ENCODE results near the gene HELT. TPM values are rescaled to one million over a fixed set of nuclear protein-coding genes. Genes with fewer than 3 reads are reported as not detected.
"Not testable (repeated sequence)": the region's sequence is repeated elsewhere in the genome, so short reads cannot be mapped to it uniquely, and the experiment has no call there.

The HELT gene, protein sequence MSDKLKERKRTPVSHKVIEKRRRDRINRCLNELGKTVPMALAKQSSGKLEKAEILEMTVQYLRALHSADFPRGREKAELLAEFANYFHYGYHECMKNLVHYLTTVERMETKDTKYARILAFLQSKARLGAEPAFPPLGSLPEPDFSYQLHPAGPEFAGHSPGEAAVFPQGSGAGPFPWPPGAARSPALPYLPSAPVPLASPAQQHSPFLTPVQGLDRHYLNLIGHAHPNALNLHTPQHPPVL
- not detected for polyA plus RNA-seq

- WGBS, 2 donors, result 1 to 3% methylated on average over 58 of the region's 58 CpGs
- Histone ChIP-seq H3K4me3 (ENCODE audit: low read depth in 1 of 2, low read length in 2 of 2) (no peak within 1 kb of the TSS), H3K4me1 (ENCODE audit: control insufficient read depth in 2 of 2, insufficient read depth in 2 of 2, low read length in 1 of 2) (peaks cover 4 to 21% of the 10 kb centered on the region in 2 donors)
These were observed at the start of gene HELT for GRCh38 chr4:185017964-185018772. Gene HELT, plus strand, starts transcription at chr4:185018490. Its CDS starts 439 bp downstream, at chr4:185018929.

DNA sequence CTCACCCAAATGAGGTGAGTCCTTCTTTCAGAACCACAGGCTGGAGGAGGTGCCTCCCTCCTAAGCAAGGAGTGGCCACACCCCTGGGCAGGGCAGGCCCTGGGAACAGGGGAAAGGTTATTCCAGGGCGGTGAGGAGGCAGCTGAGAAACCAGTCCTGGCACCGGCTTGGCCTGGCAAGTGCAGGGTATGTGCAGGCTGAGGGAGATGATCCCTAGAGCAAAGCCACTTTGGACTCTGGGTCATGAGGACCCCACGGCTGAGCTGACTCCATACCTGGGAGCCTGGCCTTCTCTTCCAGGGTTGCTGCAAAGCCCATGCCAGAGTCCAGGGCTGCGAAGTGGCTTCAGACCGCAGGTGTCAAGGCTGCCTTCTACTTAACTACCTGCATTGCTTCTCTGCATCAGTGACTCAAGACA is 49.5 kb upstream of the HELT start:
- H3K27ac ChIP-seq (ENCODE audit: low read depth in 2 of 2, low read length in 1 of 2), result peak overlapping the region; percentile 56 to 81
- H3K27me3 ChIP-seq (ENCODE audit: control insufficient read depth in 1 of 2, insufficient read depth in 2 of 2, low read length in 2 of 2), result no peaks in the 10 kb centered on the region
- WGBS, 2 donors, result 59 to 70% methylated on average over 5 of the region's 5 CpGs
- H3K9me3 ChIP-seq (ENCODE audit: control insufficient read depth in 2 of 2, insufficient read depth in 1 of 2, low read depth in 1 of 2, low read length in 1 of 2), result no peaks in the 10 kb centered on the region
- no peak overlapping the region for H3K4me3 ChIP-seq (ENCODE audit: low read depth in 1 of 2, low read length in 2 of 2)
- H3K4me1 ChIP-seq (ENCODE audit: control insufficient read depth in 2 of 2, insufficient read depth in 2 of 2, low read length in 1 of 2), result peaks cover 0 to 12% of the 10 kb centered on the region in 2 donors
- no peaks in the 10 kb centered on the region for H3K36me3 ChIP-seq (ENCODE audit: control insufficient read depth in 2 of 2, insufficient read depth in 2 of 2, low read length in 1 of 2)

More at GRCh38 chr4:185017964-185018772, at the start of gene HELT:
- no peaks in the 10 kb centered on the region for H3K9me3 ChIP-seq (ENCODE audit: control insufficient read depth in 2 of 2, insufficient read depth in 1 of 2, low read depth in 1 of 2, low read length in 1 of 2)
- peaks cover 35 to 38% of the 10 kb centered on the region in 2 donors for H3K27me3 ChIP-seq (ENCODE audit: control insufficient read depth in 1 of 2, insufficient read depth in 2 of 2, low read length in 2 of 2)
- H3K27ac ChIP-seq (ENCODE audit: low read depth in 2 of 2, low read length in 1 of 2), result no peak within 1 kb of the TSS
- no peaks in the 10 kb centered on the region for H3K36me3 ChIP-seq (ENCODE audit: control insufficient read depth in 2 of 2, insufficient read depth in 2 of 2, low read length in 1 of 2)

DNA sequence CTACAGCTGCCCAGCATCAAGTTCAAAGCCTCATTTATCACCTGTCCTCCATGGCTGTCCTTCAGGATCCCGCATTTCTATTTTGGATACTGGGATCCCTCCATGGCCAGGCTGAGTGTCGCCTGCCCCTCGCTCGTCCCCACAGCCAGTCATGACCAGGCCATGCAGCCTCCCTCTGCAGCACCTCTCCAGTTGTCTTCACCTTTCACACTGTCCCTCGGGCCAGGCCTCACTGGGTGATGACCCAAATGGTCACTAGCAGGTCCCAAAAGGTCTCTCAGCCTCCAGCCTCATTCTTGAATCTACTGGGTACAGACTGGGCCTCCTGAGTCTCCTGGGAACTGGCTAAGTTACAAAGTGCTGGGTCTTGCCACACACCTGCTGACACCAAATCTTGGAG is 48.7 kb upstream of the HELT start:
- WGBS, 2 donors, result 92 to 93% methylated on average over 5 of the region's 5 CpGs
- H3K9me3 ChIP-seq (ENCODE audit: control insufficient read depth in 2 of 2, insufficient read depth in 1 of 2, low read depth in 1 of 2, low read length in 1 of 2), result no peaks in the 10 kb centered on the region
- H3K27ac ChIP-seq (ENCODE audit: low read depth in 2 of 2, low read length in 1 of 2), result peak overlapping the region in 1 of 2 donors; percentile 7
- H3K4me1 ChIP-seq (ENCODE audit: control insufficient read depth in 2 of 2, insufficient read depth in 2 of 2, low read length in 1 of 2), result peaks cover 0 to 12% of the 10 kb centered on the region in 2 donors
- no peak overlapping the region for H3K4me3 ChIP-seq (ENCODE audit: low read depth in 1 of 2, low read length in 2 of 2)
- H3K36me3 ChIP-seq (ENCODE audit: control insufficient read depth in 2 of 2, insufficient read depth in 2 of 2, low read length in 1 of 2), result no peaks in the 10 kb centered on the region
- no peaks in the 10 kb centered on the region for H3K27me3 ChIP-seq (ENCODE audit: control insufficient read depth in 1 of 2, insufficient read depth in 2 of 2, low read length in 2 of 2)

GRCh38 chr4:184972991-184973390 is 45.3 kb upstream of the HELT start:
- 89 to 97% methylated on average over 7 of the region's 7 CpGs for WGBS, 2 donors
- no peaks in the 10 kb centered on the region for H3K9me3 ChIP-seq (ENCODE audit: control insufficient read depth in 2 of 2, insufficient read depth in 1 of 2, low read depth in 1 of 2, low read length in 1 of 2)

DNA sequence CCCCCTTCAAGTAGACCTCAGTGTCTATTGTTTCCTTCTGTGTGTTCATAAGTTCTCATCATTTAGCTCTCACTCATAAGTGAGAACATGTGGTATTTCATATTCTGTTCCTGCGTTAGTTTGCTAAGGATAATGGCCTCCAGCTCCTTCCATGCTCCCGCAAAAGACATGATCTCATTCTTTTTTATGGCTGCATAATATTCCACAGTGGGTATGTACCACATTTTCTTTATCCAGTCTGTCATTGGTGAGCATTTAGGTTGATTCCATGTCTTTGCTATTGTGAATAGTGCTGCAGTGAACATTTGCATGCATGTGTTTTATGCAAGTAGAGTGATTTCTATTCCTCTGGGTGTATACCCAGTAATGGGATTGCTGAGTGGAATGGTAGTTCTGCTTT is 41.9 kb upstream of the HELT start:
- not testable (repeated sequence) for H3K36me3 ChIP-seq (ENCODE audit: control insufficient read depth in 2 of 2, insufficient read depth in 2 of 2, low read length in 1 of 2); H3K27me3 ChIP-seq (ENCODE audit: control insufficient read depth in 1 of 2, insufficient read depth in 2 of 2, low read length in 2 of 2); H3K4me1 ChIP-seq (ENCODE audit: control insufficient read depth in 2 of 2, insufficient read depth in 2 of 2, low read length in 1 of 2); H3K9me3 ChIP-seq (ENCODE audit: control insufficient read depth in 2 of 2, insufficient read depth in 1 of 2, low read depth in 1 of 2, low read length in 1 of 2); H3K4me3 ChIP-seq (ENCODE audit: low read depth in 1 of 2, low read length in 2 of 2); H3K27ac ChIP-seq (ENCODE audit: low read depth in 2 of 2, low read length in 1 of 2)
- 96 to 98% methylated on average over 2 of the region's 2 CpGs for WGBS, 2 donors

More at GRCh38 chr4:184972991-184973390, 45.3 kb upstream of the HELT start:
- H3K4me1 ChIP-seq (ENCODE audit: control insufficient read depth in 2 of 2, insufficient read depth in 2 of 2, low read length in 1 of 2), result peaks cover 0 to 12% of the 10 kb centered on the region in 2 donors
- H3K27me3 ChIP-seq (ENCODE audit: control insufficient read depth in 1 of 2, insufficient read depth in 2 of 2, low read length in 2 of 2), result no peaks in the 10 kb centered on the region
- no peak overlapping the region for H3K27ac ChIP-seq (ENCODE audit: low read depth in 2 of 2, low read length in 1 of 2)
- H3K4me3 ChIP-seq (ENCODE audit: low read depth in 1 of 2, low read length in 2 of 2), result no peak overlapping the region
- H3K36me3 ChIP-seq (ENCODE audit: control insufficient read depth in 2 of 2, insufficient read depth in 2 of 2, low read length in 1 of 2), result no peaks in the 10 kb centered on the region

- Histone ChIP-seq H3K9me3 (ENCODE audit: control insufficient read depth in 2 of 2, insufficient read depth in 1 of 2, low read depth in 1 of 2, low read length in 1 of 2) (no peaks in the 10 kb centered on the region), H3K36me3 (ENCODE audit: control insufficient read depth in 2 of 2, insufficient read depth in 2 of 2, low read length in 1 of 2) (no peaks in the 10 kb centered on the region), H3K27me3 (ENCODE audit: control insufficient read depth in 1 of 2, insufficient read depth in 2 of 2, low read length in 2 of 2) (no peaks in the 10 kb centered on the region), H3K4me1 (ENCODE audit: control insufficient read depth in 2 of 2, insufficient read depth in 2 of 2, low read length in 1 of 2) (no peaks in the 10 kb centered on the region), H3K4me3 (ENCODE audit: low read depth in 1 of 2, low read length in 2 of 2) (no peak overlapping the region), H3K27ac (ENCODE audit: low read depth in 2 of 2, low read length in 1 of 2) (no peak overlapping the region)
- WGBS, 2 donors, result 40 to 43% methylated on average over 3 of the region's 3 CpGs
These were observed 40.5 kb upstream of the HELT start for GRCh38 chr4:184977747-184978146.

GRCh38 chr4:184978211-184978610 is 40.1 kb upstream of the HELT start:
- 28 to 31% methylated on average over 6 of the region's 6 CpGs for WGBS, 2 donors
- no peaks in the 10 kb centered on the region for H3K27me3 ChIP-seq (ENCODE audit: control insufficient read depth in 1 of 2, insufficient read depth in 2 of 2, low read length in 2 of 2)
- no peak overlapping the region for H3K27ac ChIP-seq (ENCODE audit: low read depth in 2 of 2, low read length in 1 of 2)
- H3K4me1 ChIP-seq (ENCODE audit: control insufficient read depth in 2 of 2, insufficient read depth in 2 of 2, low read length in 1 of 2), result peaks cover 0 to 1% of the 10 kb centered on the region in 2 donors
- no peak overlapping the region for H3K4me3 ChIP-seq (ENCODE audit: low read depth in 1 of 2, low read length in 2 of 2)
- H3K36me3 ChIP-seq (ENCODE audit: control insufficient read depth in 2 of 2, insufficient read depth in 2 of 2, low read length in 1 of 2), result no peaks in the 10 kb centered on the region
- H3K9me3 ChIP-seq (ENCODE audit: control insufficient read depth in 2 of 2, insufficient read depth in 1 of 2, low read depth in 1 of 2, low read length in 1 of 2), result no peaks in the 10 kb centered on the region

DNA sequence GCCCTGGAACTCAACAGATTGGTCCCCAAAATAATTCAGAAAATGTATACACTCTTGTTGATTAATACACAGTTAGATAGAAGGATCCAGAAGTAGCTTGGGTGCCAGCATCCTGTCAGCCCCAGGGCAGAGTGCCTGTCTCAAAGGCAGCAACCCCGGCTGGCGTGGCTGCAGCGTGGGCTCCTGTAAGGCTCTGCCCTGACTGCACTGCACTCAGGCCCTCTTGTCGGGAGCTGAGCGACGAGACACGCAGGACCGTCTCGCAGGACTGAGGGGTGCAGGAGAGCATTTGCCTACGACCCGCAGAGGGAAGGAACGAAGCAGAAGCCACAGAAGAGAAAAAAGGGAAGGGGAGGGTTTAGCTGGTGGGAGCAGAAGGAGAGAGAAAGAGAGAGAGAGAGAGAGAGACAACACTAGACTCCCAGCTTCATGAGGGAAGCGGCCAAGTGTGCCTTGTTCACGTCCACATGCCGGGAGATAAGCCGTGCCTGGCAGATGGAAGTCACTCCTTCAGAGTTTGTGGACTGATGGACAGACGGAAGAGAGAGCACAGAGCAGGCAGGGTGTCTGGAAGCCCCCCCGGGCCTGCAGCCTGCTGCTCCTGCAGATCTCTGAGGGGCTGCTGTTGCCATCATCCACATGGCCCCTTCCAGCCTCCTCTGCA is 38.7 kb upstream of the HELT start:
- H3K27ac ChIP-seq (ENCODE audit: low read depth in 2 of 2, low read length in 1 of 2), result no peak overlapping the region
- H3K9me3 ChIP-seq (ENCODE audit: control insufficient read depth in 2 of 2, insufficient read depth in 1 of 2, low read depth in 1 of 2, low read length in 1 of 2), result no peaks in the 10 kb centered on the region
- H3K27me3 ChIP-seq (ENCODE audit: control insufficient read depth in 1 of 2, insufficient read depth in 2 of 2, low read length in 2 of 2), result no peaks in the 10 kb centered on the region
- WGBS, 2 donors, result 81 to 84% methylated on average over 18 of the region's 18 CpGs
- peaks cover 0 to 2% of the 10 kb centered on the region in 2 donors for H3K4me1 ChIP-seq (ENCODE audit: control insufficient read depth in 2 of 2, insufficient read depth in 2 of 2, low read length in 1 of 2)
- no peaks in the 10 kb centered on the region for H3K36me3 ChIP-seq (ENCODE audit: control insufficient read depth in 2 of 2, insufficient read depth in 2 of 2, low read length in 1 of 2)
- no peak overlapping the region for H3K4me3 ChIP-seq (ENCODE audit: low read depth in 1 of 2, low read length in 2 of 2)

DNA sequence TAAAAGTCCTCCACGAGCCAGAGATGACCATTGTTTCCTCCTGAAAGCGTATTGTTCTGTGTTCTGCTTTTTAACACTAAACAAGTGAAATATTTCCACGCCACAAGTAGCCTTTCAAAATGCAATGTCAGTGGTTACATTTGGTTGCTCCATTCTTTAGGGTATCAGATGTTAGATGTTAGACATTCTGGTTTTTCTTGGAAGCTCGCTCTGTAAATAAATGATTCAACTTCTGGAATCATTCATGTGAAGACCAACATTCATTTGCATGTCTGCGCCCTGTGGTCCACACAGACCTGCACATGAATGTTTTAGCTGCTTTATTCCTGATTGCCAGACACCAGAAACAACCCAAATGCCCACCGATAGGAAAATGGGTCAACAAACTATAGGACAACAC is 38.0 kb upstream of the HELT start:
- Histone ChIP-seq H3K36me3 (ENCODE audit: control insufficient read depth in 2 of 2, insufficient read depth in 2 of 2, low read length in 1 of 2) (no peaks in the 10 kb centered on the region), H3K4me1 (ENCODE audit: control insufficient read depth in 2 of 2, insufficient read depth in 2 of 2, low read length in 1 of 2) (peaks cover 0 to 2% of the 10 kb centered on the region in 2 donors), H3K27ac (ENCODE audit: low read depth in 2 of 2, low read length in 1 of 2) (no peak overlapping the region), H3K9me3 (ENCODE audit: control insufficient read depth in 2 of 2, insufficient read depth in 1 of 2, low read depth in 1 of 2, low read length in 1 of 2) (no peaks in the 10 kb centered on the region), H3K27me3 (ENCODE audit: control insufficient read depth in 1 of 2, insufficient read depth in 2 of 2, low read length in 2 of 2) (no peaks in the 10 kb centered on the region), H3K4me3 (ENCODE audit: low read depth in 1 of 2, low read length in 2 of 2) (no peak overlapping the region)
- 82 to 83% methylated on average over 6 of the region's 6 CpGs for WGBS, 2 donors
